HG02610 (cell line): Measurements from ENCODE around the gene RTN4R.

Source experiments
- ATAC-seq: cut with Tn5 transposase; IDR thresholded peaks from one replicate; pipeline ENCODE4 v1.9.1; 2021; ENCODE audit warnings: mild to moderate bottlenecking, moderate library complexity; ENCODE audit not compliant: unreplicated experiment

Gene RTN4R

GRCh38 chr22:20258584-20259326 lies 9.4 kb downstream of the RTN4R start:
- ATAC-seq = no peak

GRCh38 chr22:20258021-20258299 lies 10.2 kb downstream of the RTN4R start:
- no peak for ATAC-seq

GRCh38 chr22:20257212-20258020 lies 10.7 kb downstream of the RTN4R start:
- ATAC-seq = no peak

- ATAC-seq = no peak
Measured at GRCh38 chr22:20256551-20257211, 11.4 kb downstream of the RTN4R start.

GRCh38 chr22:20256027-20256426 lies 12.1 kb downstream of the RTN4R start:
- no peak for ATAC-seq

- ATAC-seq = no peak
Measured at GRCh38 chr22:20254975-20255946, 12.9 kb downstream of the RTN4R start.

GRCh38 chr22:20253161-20253560 lies 15.0 kb downstream of the RTN4R start:
- no peak for ATAC-seq

- no peak for ATAC-seq
Measured at GRCh38 chr22:20251981-20252380, 16.1 kb downstream of the RTN4R start.

GRCh38 chr22:20251491-20251890 lies 16.6 kb downstream of the RTN4R start:
- ATAC-seq = no peak

GRCh38 chr22:20249797-20250354 lies 18.2 kb downstream of the RTN4R start:
- no peak for ATAC-seq

GRCh38 chr22:20248461-20248978 lies 19.6 kb downstream of the RTN4R start:
- ATAC-seq = no peak

- ATAC-seq = no peak
Measured at GRCh38 chr22:20247608-20248171, 20.4 kb downstream of the RTN4R start.

- ATAC-seq = peak; percentile 60
Measured at GRCh38 chr22:20247010-20247505, 21.1 kb downstream of the RTN4R start.

- ATAC-seq = no peak
Measured at GRCh38 chr22:20246368-20247009, 21.6 kb downstream of the RTN4R start.

GRCh38 chr22:20245577-20246367 lies 22.3 kb downstream of the RTN4R start:
- ATAC-seq = no peak

GRCh38 chr22:20244691-20245576 lies 23.2 kb downstream of the RTN4R start:
- ATAC-seq = no peak

- no peak for ATAC-seq
Measured at GRCh38 chr22:20244250-20244648, 23.9 kb downstream of the RTN4R start.
